Measurements from ENCODE around the gene ROCK1.

Gene ROCK1

DNA sequence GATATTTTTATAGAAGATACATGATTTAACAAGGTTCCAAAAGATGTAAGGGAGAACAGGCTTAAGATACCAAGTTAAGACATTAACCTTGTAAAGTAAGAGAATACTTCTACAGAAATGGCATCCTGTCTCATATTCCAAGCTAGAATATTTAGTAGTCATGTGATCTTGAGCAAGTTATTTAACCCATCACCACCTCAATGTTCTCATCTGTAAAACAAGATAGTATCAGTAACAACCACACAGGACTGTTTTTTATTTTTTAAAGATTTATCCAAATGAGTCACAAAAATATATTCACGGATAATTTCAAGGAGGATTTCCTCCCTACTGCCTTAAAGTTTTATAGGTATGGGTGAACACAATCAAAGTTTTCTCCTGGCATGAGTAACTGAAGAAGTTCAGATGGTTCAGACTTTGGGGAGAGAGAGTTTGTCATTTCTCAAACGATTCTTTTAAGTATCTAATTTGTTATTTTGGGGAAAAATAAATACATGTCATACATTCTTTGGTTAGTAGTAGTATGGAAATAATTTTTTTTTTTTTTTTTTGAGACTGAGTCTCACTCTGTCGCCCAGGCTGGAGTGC is 25.9 kb downstream of the ROCK1 start:
- TF ChIP-seq, protein P1, sequence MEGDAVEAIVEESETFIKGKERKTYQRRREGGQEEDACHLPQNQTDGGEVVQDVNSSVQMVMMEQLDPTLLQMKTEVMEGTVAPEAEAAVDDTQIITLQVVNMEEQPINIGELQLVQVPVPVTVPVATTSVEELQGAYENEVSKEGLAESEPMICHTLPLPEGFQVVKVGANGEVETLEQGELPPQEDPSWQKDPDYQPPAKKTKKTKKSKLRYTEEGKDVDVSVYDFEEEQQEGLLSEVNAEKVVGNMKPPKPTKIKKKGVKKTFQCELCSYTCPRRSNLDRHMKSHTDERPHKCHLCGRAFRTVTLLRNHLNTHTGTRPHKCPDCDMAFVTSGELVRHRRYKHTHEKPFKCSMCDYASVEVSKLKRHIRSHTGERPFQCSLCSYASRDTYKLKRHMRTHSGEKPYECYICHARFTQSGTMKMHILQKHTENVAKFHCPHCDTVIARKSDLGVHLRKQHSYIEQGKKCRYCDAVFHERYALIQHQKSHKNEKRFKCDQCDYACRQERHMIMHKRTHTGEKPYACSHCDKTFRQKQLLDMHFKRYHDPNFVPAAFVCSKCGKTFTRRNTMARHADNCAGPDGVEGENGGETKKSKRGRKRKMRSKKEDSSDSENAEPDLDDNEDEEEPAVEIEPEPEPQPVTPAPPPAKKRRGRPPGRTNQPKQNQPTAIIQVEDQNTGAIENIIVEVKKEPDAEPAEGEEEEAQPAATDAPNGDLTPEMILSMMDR (IDR thresholded peaks at IDR 0.05; ENCODE audit: low read depth, low read length) = no peak
- no peak for DNase-seq (ENCODE audit: extremely low read depth, low read depth)

- TF ChIP-seq, protein P1 (IDR thresholded peaks at IDR 0.05; ENCODE audit: low read depth, low read length) = no peak
- no peak for DNase-seq (ENCODE audit: extremely low read depth, low read depth)
Measured at GRCh38 chr18:21084511-21085078, 27.0 kb downstream of the ROCK1 start.

- TF ChIP-seq, protein P1 (IDR thresholded peaks at IDR 0.05; ENCODE audit: low read depth, low read length) = no peak
- DNase-seq (ENCODE audit: extremely low read depth, low read depth) = no peak
Measured at GRCh38 chr18:21083017-21083416, 28.6 kb downstream of the ROCK1 start.

DNA sequence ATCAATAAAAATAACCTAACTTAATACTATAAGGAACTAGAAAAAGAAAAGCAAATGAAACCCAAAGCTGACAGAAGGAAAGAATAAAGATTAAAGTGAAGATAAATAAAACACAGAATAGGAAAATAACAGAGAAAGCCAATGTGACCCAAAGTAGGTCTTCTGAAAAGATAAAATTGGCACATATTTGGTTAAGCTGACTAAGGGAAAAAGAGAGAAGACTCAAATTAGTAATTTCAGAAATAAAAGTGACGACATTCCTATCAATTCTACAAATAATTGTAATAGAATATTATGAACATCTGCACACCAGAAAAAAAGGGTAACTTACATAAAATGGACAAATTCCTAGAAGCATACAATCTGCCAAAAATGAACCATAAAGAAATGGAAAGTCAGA is 30.2 kb downstream of the ROCK1 start:
- TF ChIP-seq, protein P1 (IDR thresholded peaks at IDR 0.05; ENCODE audit: low read depth, low read length) = no peak
- DNase-seq (ENCODE audit: extremely low read depth, low read depth) = no peak

DNA sequence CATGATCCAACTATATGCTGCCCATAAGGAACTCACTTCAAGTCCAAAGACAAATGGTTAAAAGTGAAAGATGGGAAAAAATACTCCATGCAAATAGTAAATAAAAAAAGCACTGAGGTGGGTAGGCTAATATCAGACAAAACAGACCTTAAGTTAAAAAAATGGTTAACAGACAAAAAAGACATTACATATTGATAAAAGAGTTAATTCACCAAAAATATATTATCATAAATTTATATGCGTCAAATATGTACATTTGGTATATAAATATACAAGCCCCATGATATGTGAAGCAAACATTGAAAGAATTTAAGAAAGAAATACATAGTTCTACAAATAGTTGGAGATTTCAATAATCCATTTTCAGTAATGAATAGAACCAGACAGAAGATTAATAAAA is 31.0 kb downstream of the ROCK1 start:
- TF ChIP-seq, protein P1 (IDR thresholded peaks at IDR 0.05; ENCODE audit: low read depth, low read length) = no peak
- DNase-seq (ENCODE audit: extremely low read depth, low read depth) = no peak

GRCh38 chr18:21074336-21075323 is 37.0 kb downstream of the ROCK1 start:
- TF ChIP-seq, protein P1 (IDR thresholded peaks at IDR 0.05; ENCODE audit: low read depth, low read length) = no peak
- DNase-seq (ENCODE audit: extremely low read depth, low read depth) = no peak

GRCh38 chr18:21073180-21073579 is 38.4 kb downstream of the ROCK1 start:
- TF ChIP-seq, protein P1 (IDR thresholded peaks at IDR 0.05; ENCODE audit: low read depth, low read length) = no peak
- DNase-seq (ENCODE audit: extremely low read depth, low read depth) = no peak

Data from AG09319 (cell line).